GM23248 (cell line): ENCODE results near the gene VPS41.

Experiments used
- EZH2 ChIP-seq: fragments of 200-600 bp; sonication (generic); IDR thresholded peaks from 2 replicates; pipeline ENCODE4 v1.6.1; 2018; ENCODE audit warnings: antibody characterized with exemption, mild to moderate bottlenecking; ENCODE audit not compliant: insufficient read depth, poor library complexity, severe bottlenecking
- EZH2phosphoT487 ChIP-seq: fragments of 200-600 bp; sonication (generic); IDR thresholded peaks from 2 replicates; pipeline ENCODE4 v1.6.1; 2018; ENCODE audit warnings: antibody characterized with exemption, moderate library complexity, mild to moderate bottlenecking, low read depth; ENCODE audit not compliant: insufficient read depth

- TF ChIP-seq EZH2 (no peak), EZH2phosphoT487 (no peak)
Measured at GRCh38 chr7:38829488-38830165, 79.4 kb downstream of the VPS41 start.
